Fibroblast of skin of abdomen (primary cell): ENCODE measurements around the gene KRT28.
"Not testable (repeated sequence)": the region's sequence is repeated elsewhere in the genome, so short reads cannot be mapped to it uniquely, and the experiment has no call there.

Experiments
- DNase-seq: peaks from one replicate; pipeline ENCODE4 v3.0.0-alpha.2; 2013

Gene KRT28

DNA sequence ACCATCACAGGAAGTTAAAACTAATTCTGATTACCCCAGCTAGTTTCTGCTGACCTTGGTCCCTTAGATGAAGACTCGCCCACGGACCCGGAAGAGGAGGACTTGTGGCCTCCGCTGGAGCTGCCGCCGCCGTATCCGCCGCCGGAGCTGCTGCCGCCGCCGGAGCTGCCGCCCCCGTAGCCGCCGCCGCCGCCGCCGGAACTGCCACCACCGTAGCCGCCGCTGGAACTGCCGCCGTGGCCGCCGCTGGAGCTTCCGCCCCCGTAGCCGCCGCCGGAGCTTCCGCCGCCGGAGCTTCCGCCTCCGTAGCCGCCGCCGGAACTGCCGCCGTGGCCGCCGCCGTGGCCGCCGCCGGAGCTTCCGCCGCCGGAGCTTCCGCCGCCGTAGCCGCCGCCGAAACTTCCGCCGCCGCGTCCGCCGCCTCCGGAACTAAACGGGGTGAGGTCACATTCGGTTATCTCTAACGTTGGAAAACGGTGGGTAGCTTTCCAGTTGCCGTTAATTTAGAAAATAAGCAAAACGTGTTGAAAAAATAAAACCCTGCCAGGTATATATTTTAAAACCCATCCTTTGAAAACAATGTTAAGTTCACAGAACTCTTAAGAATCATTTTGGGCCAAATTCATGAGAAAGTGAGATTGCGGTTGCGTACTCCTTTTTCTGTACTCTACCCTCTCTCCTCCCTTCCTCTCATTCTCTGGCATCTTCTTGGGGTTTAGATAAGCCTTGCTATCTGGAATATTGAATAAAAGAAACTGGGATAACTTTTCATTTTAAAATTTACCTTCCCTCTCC lies 19.2 kb upstream of the KRT28 start:
- DNase-seq: peak; percentile 88

- DNase-seq: no peak
Observed at GRCh38 chr17:40818343-40818732, 18.6 kb upstream of the KRT28 start.

DNA sequence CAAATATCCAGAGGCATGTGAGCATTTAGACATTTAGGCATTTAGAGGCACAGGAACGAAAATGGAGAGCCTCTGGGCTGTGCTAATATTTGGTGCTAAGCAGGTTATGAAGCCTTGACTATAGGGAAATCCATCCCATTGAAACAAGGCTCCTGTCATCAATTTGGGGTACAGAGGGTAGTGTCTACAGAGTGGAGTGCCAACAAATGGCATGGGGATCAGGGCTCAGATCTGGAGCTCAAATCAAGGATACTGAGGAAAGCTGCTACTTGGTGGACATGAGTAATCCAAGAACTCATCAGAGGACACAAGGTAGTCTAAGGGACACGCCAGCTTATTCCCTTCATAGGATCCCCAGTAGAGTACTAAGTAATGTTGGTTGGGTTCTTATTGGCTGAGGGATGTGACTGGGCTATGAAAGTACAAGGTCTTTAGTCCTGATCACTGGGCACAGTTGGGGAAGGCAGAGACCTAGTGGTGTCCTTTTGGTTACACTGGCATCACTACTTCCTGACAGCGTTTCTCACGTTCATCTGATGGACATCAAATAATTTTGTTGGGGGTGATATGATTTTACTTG lies 17.4 kb upstream of the KRT28 start:
- DNase-seq: no peak

GRCh38 chr17:40816569-40816968 lies 16.8 kb upstream of the KRT28 start:
- DNase-seq: no peak

DNA sequence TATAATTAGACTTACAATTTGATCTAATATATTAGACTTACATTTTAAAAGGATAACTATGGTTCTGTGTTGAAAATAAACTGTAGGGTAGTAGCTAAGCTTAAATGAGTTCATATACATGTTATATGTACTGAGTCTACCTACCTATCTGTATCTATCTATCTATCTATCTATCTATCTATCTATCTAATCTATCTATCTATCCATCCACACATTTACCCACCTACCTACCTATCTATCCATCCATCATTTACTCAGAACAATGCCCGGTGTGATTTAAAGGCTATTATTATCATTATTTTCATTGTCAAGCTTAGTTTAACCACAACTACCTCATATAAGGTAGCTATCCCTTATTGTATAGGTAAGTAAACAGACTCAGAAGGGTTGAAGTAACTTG lies 15.6 kb upstream of the KRT28 start:
- no peak for DNase-seq

DNA sequence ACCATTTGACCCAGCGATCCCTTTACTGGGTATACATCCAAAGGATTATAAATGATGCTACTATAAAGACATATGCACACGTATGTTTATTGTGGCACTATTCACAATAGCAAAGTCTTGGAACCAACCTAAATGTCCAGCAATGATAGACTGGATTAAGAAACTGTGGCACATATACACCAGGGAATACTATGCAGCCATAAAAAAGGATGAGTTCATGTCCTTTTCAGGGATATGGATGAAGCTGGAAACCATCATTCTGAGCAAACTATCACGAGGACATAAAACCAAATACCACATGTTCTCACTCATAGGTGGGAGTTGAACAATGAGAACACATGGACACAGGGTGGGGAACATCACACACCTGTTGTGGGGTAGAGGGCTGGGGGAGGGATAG lies 14.9 kb upstream of the KRT28 start:
- DNase-seq: not testable (repeated sequence)

GRCh38 chr17:40813804-40814203 lies 14.0 kb upstream of the KRT28 start:
- DNase-seq: no peak

DNA sequence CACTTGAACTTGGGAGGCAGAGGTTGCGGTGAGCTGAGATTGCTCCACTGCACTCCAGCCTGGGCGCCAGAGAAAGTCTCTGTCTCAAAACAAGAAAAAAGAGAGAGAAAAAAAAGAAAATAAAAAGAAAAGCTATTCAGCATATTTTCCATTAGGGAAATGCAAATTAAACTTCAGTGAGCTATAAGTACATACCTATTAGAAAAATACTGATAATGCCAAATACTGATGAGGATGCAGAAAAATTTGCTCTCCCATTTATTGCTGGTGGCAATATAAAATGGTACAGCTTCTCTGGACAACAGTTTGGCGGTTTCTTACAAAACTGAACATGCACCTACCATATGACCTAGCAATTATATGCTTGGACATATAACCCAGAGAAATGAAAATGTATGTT lies 12.9 kb upstream of the KRT28 start:
- DNase-seq: no peak

DNA sequence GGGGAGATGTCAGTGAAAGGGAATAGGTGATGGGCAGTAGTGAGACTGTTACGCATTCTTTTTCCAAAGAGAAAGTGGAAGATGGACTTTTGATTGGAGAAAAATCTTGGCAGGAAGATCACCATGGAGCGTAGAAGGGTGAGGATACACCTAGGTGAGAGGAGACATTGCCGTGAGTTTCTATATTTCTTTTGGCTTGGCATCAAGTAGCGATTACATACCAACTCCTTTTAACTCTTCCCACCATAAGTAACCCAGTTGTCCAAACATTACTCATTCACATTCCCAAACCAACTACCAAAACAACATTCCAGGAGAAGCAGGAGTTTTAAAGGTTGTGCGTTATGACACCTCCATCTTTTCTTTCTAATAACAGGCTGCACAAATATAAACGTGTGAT lies 10.7 kb upstream of the KRT28 start:
- peak; percentile 33 for DNase-seq

DNA sequence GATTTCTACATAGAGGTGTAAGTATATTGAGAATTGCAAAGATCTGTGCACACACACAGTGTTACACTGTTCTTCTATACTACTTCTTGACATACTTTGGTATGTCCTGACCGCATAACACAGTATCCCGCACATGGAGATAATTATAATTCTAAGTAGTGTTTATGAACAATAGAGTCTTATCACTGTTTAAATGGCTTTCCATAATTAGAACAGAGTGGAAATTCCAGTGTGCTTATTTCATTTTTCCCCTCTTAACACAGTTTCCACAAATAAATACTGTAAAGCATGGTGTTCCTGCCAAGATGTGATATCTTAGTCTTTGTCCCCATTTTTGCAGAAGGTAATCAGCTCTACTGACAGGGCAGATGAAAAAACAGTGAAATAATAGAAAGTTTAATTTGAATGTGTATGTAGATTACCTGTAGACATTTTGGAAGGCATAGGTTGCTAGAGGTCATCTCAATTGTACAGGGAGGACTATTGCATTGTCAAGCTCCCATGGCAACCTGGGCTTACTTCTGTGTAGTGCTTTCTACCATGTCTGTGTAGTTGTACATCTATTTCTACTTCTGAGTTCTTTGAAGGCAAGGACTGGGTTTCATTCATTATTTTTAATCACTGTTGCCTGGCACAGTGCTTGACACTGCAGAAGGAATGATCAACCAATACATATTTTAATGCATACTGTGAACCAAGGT lies 10.1 kb upstream of the KRT28 start:
- DNase-seq: peak; percentile 42

- DNase-seq: no peak
Observed at GRCh38 chr17:40806131-40806530, 6.4 kb upstream of the KRT28 start.

GRCh38 chr17:40803617-40804082 lies 3.9 kb upstream of the KRT28 start:
- DNase-seq: peak; percentile 66

GRCh38 chr17:40801157-40801556 lies 1.4 kb upstream of the KRT28 start:
- no peak for DNase-seq

GRCh38 chr17:40800381-40800780 lies 622 bp upstream of the KRT28 start:
- no peak for DNase-seq

GRCh38 chr17:40796846-40797245 lies 2.9 kb downstream of the KRT28 start:
- DNase-seq: no peak

DNA sequence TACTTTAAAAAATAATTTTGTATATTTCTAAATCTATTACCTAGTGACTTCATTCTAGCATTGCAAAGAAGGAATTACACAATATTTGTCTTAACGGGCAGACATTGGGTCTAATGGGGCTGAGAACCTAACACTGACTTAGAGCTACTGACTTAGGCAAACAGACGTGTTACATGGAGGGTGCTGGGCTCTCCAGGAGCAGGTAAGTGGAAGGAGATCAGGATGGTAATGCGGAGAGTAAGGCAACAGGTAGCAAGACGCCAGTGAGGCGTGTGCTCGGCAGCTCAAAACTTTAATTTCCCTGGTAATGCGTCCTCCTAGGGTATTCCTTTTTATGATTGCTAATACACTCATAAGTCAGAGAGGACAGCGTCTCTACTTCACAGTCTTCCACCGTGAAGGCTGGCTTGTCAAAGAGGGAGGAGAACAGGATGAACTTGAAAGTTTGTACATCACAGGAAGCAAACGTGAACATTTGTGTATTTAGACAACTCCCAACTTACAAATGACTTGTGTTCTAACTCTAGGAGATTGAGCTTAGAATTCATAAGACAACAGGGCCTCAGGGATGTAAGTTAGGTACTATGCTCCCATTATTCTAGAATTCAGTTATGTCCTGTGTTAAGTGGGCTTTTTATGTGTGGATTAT lies 4.6 kb downstream of the KRT28 start:
- DNase-seq: no peak

DNA sequence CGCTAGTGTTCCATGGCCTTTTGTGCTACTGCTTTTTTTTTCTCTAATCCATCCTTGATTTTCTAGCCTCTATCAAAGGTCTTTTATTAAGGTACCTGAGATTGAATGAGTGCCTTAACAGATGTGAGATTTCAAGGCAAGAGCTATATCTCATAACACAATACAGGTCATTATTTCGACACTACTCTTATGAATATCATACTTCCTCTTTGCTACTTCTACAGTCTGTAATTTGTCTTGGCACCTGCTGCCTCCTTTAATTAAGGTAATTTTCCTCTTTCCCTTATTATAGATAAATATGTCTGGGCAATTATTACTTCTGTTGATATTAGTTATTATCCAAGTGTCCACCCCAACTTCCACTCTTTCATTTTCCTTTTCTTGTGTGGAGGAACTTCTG lies 5.3 kb downstream of the KRT28 start:
- no peak for DNase-seq

GRCh38 chr17:40793832-40794231 lies 5.9 kb downstream of the KRT28 start:
- DNase-seq: no peak

- DNase-seq: peak; percentile 31
Observed at GRCh38 chr17:40791787-40792436, 7.8 kb downstream of the KRT28 start.

GRCh38 chr17:40791111-40791510 lies 8.6 kb downstream of the KRT28 start:
- no peak for DNase-seq

DNA sequence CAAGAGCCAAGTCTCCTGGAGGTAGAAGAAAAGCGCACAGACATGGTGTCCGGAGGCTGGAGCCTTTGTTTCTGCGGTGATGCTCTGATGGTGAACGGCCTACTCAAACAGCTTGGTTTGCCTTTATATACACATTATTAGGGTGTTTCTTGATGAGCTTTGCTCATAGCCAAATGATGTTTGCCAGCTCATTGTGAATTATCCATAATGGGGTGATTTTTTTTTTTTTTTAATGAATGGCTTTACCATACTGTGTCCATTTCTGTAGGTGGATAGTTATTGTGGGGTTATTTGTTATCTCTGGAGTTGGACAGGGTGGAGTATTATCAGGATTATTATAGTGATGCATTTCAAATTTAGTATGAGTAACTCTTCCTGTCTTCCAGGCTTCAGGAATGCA lies 17.3 kb downstream of the KRT28 start, which contains the start of gene KRT27:
Gene KRT27, minus strand, starts transcription at position 101 of the 400 bp plus-strand sequence. Its CDS starts 57 bp downstream, at position 44.
- no peak for DNase-seq

DNA sequence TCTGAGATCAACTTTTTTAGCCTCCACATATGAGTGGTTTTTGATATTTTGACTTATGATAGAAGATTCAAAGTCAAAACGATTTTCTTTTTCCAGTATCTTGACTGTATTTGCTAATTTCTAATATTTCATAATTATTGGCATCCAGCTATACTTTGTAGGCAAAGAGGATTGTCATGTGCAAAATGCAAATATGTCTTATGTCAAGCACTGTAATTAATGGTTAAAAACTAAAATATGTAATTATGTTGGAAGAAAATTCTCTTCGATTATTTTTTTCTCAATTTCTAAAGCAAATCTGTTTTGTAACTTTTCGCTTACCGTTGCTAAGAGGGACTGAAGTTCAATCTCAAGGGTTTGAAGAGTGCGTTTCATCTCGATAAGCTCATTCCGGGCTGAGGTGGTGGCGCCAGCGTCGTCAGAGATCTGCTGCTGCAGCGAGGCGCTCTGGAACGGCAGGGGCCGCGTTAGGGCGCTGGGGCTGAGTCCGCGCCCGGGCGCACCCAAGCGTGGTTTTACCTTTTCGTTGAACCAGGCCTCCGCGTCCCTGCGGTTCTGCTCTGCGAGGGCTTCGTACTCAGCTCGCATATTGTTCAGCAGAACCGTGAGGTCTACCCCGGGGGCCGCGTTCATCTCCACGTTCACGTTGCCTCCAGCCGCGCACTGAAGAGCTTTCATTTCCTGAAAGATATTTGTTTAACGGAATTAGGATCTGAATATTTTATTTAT lies 20.4 kb downstream of the KRT28 start:
- DNase-seq: no peak
